Activated naive CD4-positive, alpha-beta T cell treated with anti-CD3 and anti-CD28 coated beads, Interleukin-2, amount 50 U/mL, for 16 hours (primary cell): ENCODE data around the gene MAPK9.
"Not testable (repeated sequence)": the region's sequence is repeated elsewhere in the genome, so short reads cannot be mapped to it uniquely, and the experiment has no call there.

ENCODE experiments used
- DNase-seq: peaks from one replicate; pipeline ENCODE4 v3.0.0-alpha.2; 2020

Gene MAPK9

GRCh38 chr5:180222056-180222455 is 69.8 kb downstream of the MAPK9 start:
- DNase-seq = no peak

- no peak for DNase-seq
Observed at GRCh38 chr5:180217797-180218196, 74.1 kb downstream of the MAPK9 start.

- no peak for DNase-seq
Observed at GRCh38 chr5:180216646-180217171, 75.2 kb downstream of the MAPK9 start.

- DNase-seq = no peak
Observed at GRCh38 chr5:180215783-180216630, 75.9 kb downstream of the MAPK9 start.

DNA sequence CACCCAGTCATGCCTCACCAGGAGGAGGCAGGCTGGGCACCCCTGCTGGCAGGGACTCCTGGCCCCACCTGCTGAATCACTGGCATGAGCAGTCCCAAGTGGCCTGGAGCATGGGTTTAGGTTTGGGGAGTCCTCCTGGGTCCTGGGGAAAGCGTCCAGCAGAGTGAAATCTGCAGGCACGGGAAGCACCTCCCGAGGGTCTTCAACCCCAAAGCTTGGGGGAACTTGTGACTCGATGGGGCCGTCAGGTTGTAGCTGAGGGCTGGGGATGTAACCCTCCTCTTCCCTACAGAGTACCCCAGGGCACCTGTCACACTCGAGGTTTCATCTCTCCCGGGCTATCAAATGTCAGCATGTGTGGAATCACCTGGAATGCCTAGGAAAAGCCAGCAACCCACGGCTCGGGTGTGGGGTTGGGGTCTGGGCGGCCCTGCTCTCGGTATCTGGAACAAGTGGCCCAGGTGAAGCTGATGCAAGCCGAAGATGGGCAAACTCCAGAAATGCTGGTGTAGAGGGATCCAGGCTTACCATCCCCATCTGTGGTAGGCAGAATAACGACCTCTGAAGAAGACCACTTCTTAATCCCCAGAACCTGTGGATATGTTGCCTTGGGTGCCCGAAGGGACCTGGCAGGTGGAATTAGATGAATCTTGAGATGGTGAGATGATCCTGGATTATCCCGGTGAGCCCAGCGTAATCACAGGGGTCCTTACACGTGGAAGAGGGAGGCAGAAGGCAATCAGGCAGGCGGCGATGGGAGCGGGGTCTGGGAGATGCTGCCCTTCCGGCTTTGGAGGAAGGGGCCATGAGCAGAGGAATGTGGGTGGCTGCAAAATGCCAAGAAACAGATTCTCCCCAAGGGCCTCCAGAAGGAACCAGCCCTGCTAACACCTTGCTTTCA is 76.8 kb downstream of the MAPK9 start:
- DNase-seq = no peak

DNA sequence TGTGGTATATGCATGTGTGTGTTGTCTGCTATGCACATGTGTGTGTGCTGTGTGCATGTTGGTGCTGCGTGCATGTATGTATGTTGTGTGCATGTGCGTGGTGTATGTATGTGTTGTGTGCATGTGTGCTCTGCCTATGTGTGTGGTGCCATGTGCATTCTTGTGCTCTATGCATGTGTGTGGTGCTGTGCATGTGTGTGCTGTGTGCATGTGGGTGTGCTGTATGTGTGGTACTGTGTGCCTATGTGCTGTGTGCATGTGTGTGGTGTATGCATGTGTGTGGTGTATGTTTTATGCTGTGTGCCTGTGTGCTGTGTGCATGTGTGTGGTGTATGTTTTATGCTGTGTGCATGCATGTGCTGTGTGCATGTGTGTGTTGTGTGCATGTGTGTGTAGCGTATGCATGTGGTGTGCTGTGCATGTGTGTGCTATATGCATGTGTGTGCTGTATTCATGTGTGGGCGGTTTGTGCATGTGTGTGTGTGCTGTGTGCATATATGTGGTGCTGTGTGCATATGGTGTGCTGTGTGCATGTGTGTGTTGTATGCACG is 78.2 kb downstream of the MAPK9 start:
- no peak for DNase-seq

- no peak for DNase-seq
Observed at GRCh38 chr5:180213256-180213600, 78.7 kb downstream of the MAPK9 start.

GRCh38 chr5:180212363-180213255 is 79.3 kb downstream of the MAPK9 start:
- DNase-seq = no peak

DNA sequence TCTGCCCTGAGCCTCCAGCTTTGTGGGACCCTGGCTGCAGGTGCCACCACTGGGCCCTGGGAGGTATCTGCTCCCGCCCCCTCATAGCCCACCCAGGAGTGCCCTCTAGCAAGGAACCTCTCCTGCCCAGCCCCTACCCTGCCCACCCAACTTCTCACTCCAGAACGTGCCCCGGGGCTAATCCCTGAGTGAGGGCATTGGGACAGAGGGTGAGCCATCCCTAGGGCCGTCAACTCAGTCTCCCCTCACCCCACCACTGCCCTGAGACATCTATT is 80.2 kb downstream of the MAPK9 start:
- DNase-seq = no peak

GRCh38 chr5:180210961-180211760 is 80.7 kb downstream of the MAPK9 start:
- no peak for DNase-seq

GRCh38 chr5:180210077-180210476 is 81.8 kb downstream of the MAPK9 start:
- DNase-seq = not testable (repeated sequence)

DNA sequence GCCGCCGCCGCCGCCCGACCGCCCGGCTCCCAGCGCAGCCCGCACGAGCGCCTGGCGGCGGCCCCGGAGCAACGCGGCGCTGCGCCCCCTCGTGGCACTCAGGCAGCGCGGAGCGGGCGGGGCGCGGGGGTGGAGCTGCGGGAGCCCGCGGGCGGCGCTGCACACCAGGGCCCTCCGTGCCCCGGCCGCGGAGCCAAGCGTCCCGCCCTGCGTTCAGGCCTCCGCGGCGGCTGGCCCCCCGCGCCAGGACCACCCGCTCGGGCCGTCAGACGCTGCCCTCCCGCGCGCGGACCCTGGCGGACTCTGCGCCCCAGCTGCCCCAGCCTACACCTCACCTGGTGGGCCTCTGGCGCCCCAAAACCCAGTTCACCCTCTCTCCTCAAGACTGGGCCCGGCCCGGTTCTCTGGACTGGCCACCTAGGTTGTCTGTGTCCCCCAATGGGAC is 82.7 kb downstream of the MAPK9 start, which contains the start of gene RASGEF1C:
RASGEF1C (minus strand) TSS at position 75 of the 445 bp plus-strand sequence. CDS start 71,159 bp downstream, outside the sequence.
- DNase-seq = peak; percentile 73

- DNase-seq = peak; percentile 20
Observed at GRCh38 chr5:180208435-180209081, 83.3 kb downstream of the MAPK9 start.

- DNase-seq = no peak
Observed at GRCh38 chr5:180208038-180208434, 83.8 kb downstream of the MAPK9 start.

GRCh38 chr5:180207593-180207992 is 84.3 kb downstream of the MAPK9 start:
- no peak for DNase-seq

DNA sequence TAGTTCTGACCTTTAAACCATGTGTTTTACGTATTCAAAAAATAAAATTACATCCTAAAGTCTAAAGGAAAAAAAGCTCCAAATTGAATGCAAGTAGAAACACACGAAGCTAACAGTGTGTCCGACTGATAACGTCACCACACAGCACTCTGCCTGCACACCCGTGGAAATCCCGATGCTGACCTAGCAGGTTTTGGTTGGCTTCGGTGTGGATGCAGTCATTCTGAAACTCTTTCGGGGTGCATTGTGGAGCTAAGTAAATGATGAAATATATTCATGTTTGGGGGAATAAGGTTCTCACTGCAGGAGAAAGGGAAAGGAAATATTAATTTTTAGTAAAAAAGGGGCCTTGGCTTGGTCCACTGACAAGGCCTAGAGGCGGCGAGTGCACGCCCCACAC is 84.9 kb downstream of the MAPK9 start:
- DNase-seq = no peak

DNA sequence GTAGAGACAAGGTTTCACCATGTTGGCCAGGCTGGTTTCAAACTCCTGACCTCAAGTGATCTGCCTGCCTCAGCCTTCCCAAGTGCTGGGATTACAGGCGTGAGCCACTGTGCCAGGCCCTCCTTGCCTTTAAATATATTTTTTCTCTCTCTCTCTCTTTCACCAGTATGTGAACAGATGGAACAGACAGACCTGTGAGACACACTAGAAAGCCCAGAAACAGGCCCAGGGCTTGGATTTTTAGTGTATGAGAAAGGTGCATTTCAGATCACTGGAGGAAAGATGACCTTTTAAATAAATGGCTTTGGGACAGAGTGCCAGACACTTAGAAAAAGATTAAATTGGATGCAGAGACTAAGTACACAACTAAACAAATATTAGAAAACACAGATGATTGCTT is 86.0 kb downstream of the MAPK9 start:
- no peak for DNase-seq

DNA sequence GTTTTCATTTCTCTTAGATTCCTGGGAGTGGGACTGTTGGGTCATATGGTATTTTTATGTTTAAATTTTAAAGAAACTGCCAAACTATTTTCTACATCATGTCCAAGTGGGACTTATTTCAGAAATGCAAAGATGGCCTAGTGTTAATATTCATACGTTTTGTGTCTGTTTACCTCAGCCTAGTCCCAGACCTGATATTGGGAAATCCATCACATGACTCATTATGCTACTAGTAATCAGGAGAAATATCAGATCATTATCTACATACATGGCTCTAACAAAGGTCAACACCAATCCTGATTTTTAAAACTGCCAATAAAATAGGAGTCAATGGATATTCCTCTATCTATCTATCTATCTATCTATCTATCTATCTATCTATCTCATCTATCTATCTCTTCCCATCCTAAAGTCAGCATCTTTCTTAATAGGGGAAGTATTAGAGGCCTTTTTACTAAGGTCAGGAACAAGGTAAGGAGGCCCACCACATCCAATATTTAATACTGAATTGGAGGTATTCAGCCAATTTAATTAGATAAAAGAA is 87.5 kb downstream of the MAPK9 start:
- no peak for DNase-seq

DNA sequence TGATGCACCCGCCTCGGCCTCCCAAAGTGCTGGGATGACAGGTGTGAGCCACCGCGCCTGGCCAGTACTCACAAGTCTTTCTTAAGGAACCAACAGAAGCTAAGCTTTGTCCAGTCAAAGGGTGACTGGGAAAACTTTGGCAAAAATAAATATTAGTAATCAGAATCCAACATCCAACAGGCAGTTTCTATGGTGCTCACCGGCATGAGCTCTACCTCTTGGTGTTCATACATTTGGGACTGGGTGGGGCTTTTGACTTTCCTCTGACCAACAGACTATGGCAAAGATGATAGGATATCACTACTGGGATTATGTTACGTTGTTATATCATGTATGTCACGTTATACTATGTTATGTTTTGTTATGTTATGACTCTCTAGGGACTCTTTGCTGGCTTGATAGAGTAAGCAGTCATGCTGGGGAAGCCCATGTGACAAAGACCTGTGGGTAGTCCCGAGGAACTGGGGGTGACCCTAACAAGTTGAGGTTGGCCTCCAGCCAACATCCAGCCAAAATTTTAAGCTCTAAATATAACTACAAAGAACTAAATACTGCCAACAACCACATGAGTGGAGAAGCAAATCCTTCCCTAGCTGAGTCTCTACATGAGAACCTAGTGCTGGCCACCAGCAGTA is 88.8 kb downstream of the MAPK9 start:
- no peak for DNase-seq
